SW480 (cell line): ENCODE results near the gene VAV2.
"Not testable (repeated sequence)": the region's sequence is repeated elsewhere in the genome, so short reads cannot be mapped to it uniquely, and the experiment has no call there.

ENCODE experiments used
- DNase-seq: peaks from one replicate; pipeline ENCODE4 v3.0.0-alpha.2; 2016; ENCODE audit warnings: low spot score

Gene VAV2

GRCh38 chr9:133916159-133916541 is 76.0 kb downstream of the VAV2 start:
- DNase-seq = no peak

- DNase-seq = no peak
These were observed 76.5 kb downstream of the VAV2 start for GRCh38 chr9:133915534-133916158.

- DNase-seq = no peak
These were observed 77.4 kb downstream of the VAV2 start for GRCh38 chr9:133914442-133915342.

- DNase-seq = no peak
These were observed 78.4 kb downstream of the VAV2 start for GRCh38 chr9:133913571-133914369.

- no peak for DNase-seq
These were observed 81.1 kb downstream of the VAV2 start for GRCh38 chr9:133910855-133911514.

- DNase-seq = no peak
These were observed 84.9 kb downstream of the VAV2 start for GRCh38 chr9:133906932-133907910.

- DNase-seq = no peak
These were observed 85.9 kb downstream of the VAV2 start for GRCh38 chr9:133906218-133906617.

GRCh38 chr9:133905493-133905892 is 86.6 kb downstream of the VAV2 start:
- no peak for DNase-seq

- DNase-seq = no peak
These were observed 87.6 kb downstream of the VAV2 start for GRCh38 chr9:133904346-133905090.

GRCh38 chr9:133901184-133901835 is 90.8 kb downstream of the VAV2 start:
- no peak for DNase-seq

GRCh38 chr9:133897675-133898074 is 94.4 kb downstream of the VAV2 start:
- no peak for DNase-seq

- DNase-seq = not testable (repeated sequence)
These were observed 96.1 kb downstream of the VAV2 start for GRCh38 chr9:133896007-133896406.

- DNase-seq = no peak
These were observed 96.8 kb downstream of the VAV2 start for GRCh38 chr9:133895335-133895734.

GRCh38 chr9:133894377-133895321 is 97.5 kb downstream of the VAV2 start:
- no peak for DNase-seq

- no peak for DNase-seq
These were observed 98.7 kb downstream of the VAV2 start for GRCh38 chr9:133893191-133893994.

GRCh38 chr9:133892193-133892920 is 99.8 kb downstream of the VAV2 start:
- peak; percentile 77 for DNase-seq

GRCh38 chr9:133891741-133892140 is 100.4 kb downstream of the VAV2 start:
- DNase-seq = no peak
